B cell (primary cell): ENCODE measurements around the gene PNPLA1. TPM values are rescaled to one million over a fixed set of nuclear protein-coding genes. Genes with fewer than 3 reads are reported as not detected.

Experiments
- ATAC-seq: fragments of 200-7000 bp; cut with Tn5 transposase; one replicate; pipeline ENCODE4 v1.10.0; 2021; ENCODE audit warnings: low read depth, mild to moderate bottlenecking, moderate number of reproducible peaks, moderate library complexity
- CTCF ChIA-PET: fragments of 350-600 bp; sonication (Branson Sonifier 250); formaldehyde crosslinking; loops from one replicate; lab custom pipeline; 2021; ENCODE audit warnings: antibody characterized with exemption, inconsistent platforms; lab: Charles Lee
- POLR2A ChIA-PET: fragments of 350-600 bp; sonication (Branson Sonifier 250); formaldehyde crosslinking; loops from one replicate; lab custom pipeline; 2021; ENCODE audit warnings: antibody characterized with exemption; lab: Charles Lee
- DNase-seq: peaks from one replicate; pipeline ENCODE4 v3.0.0; 2013
- H2AFZ ChIP-seq: 2 replicates; pipeline ENCODE4 v1.6.1; 2012; ENCODE audit warnings: mild to moderate bottlenecking, low read depth, low read length; ENCODE audit not compliant: insufficient read depth, poor library complexity, severe bottlenecking
- H3K27ac ChIP-seq, 2 donors: 1 replicate in 1 of 2; 2 replicates in 1 of 2; pipeline ENCODE4 v1.5.1; 2012 to 2013; ENCODE audit warnings: low read length in 2 of 2, mild to moderate bottlenecking in 2 of 2, moderate library complexity in 1 of 2
- H3K27me3 ChIP-seq, 4 experiments: fragments of 200-600 bp in 1 of 4; sonication (generic) in 1 of 4; replicated peaks in 1 of 4; 1 replicate in 2 of 4; 2 replicates in 2 of 4; pipeline versions ENCODE4 v1.6.1 to v1.7.0; 2013 to 2016; ENCODE audit warnings: low read length in 3 of 4, mild to moderate bottlenecking in 2 of 4, mixed read lengths in 1 of 4, moderate library complexity in 1 of 4; ENCODE audit not compliant: insufficient read depth in 4 of 4, control insufficient read depth in 3 of 4; ENCODE audit errors: control extremely low read depth in 1 of 4
- H3K36me3 ChIP-seq, 2 experiments: replicated peaks in 1 of 2; 1 replicate in 1 of 2; 2 replicates in 1 of 2; pipeline versions ENCODE4 v1.6.1 to v1.7.1; 2013; ENCODE audit warnings: low read length in 1 of 2; ENCODE audit not compliant: insufficient read depth in 2 of 2, control insufficient read depth in 1 of 2; ENCODE audit errors: control extremely low read depth in 1 of 2, extremely low read depth in 1 of 2
- H3K4me1 ChIP-seq, 2 donors: fragments of 200-600 bp in 1 of 2; sonication (generic) in 1 of 2; 1 replicate in 1 of 2; 2 replicates in 1 of 2; pipeline versions ENCODE4 v1.5.1 to v1.6.1; 2013 to 2017; ENCODE audit warnings: low read length in 2 of 2; ENCODE audit not compliant: control insufficient read depth in 2 of 2, insufficient read depth in 2 of 2
- H3K4me2 ChIP-seq: replicated peaks from 2 replicates; pipeline ENCODE3; 2012; ENCODE audit warnings: mild to moderate bottlenecking, low read depth, low read length; ENCODE audit not compliant: poor library complexity, severe bottlenecking
- H3K4me3 ChIP-seq, 5 experiments: fragments of 200-600 bp in 1 of 5; sonication (generic) in 1 of 5; 1 replicate in 3 of 5; 2 replicates in 2 of 5; pipeline versions ENCODE4 v1.5.1 to v1.7.0; 2011 to 2016; ENCODE audit warnings: low read length in 4 of 5, mild to moderate bottlenecking in 4 of 5, low read depth in 2 of 5, control low read depth in 1 of 5, moderate library complexity in 1 of 5; ENCODE audit not compliant: insufficient read depth in 1 of 5; ENCODE audit errors: control extremely low read depth in 1 of 5, extremely low read depth in 1 of 5
- H3K79me2 ChIP-seq: fragments of 200-600 bp; sonication (generic); one replicate; pipeline ENCODE4 v1.6.0; 2016; ENCODE audit warnings: low read length; ENCODE audit not compliant: control insufficient read depth, insufficient read depth
- H3K9ac ChIP-seq: fragments of 200-600 bp; sonication (generic); 2 replicates; pipeline ENCODE4 v1.6.1; 2017; ENCODE audit warnings: mild to moderate bottlenecking, low read length, moderate library complexity
- H3K9me3 ChIP-seq, 3 donors: one replicate each; pipeline versions ENCODE4 v1.6.1 to v1.7.1; 2013; ENCODE audit warnings: low read length in 2 of 3; ENCODE audit not compliant: control insufficient read depth in 2 of 3, insufficient read depth in 1 of 3; ENCODE audit errors: control extremely low read depth in 1 of 3
- H4K20me1 ChIP-seq: 2 replicates; pipeline ENCODE4 v1.6.0; 2012; ENCODE audit warnings: mild to moderate bottlenecking, low read length; ENCODE audit not compliant: insufficient read depth, control insufficient read depth, poor library complexity, severe bottlenecking
- H3K27ac Mint-ChIP-seq: one replicate; pipeline ENCODE4 v1.8.0; 2021; ENCODE audit warnings: mixed read lengths
- H3K27me3 Mint-ChIP-seq: one replicate; pipeline ENCODE4 v1.8.0; 2021; ENCODE audit warnings: mixed read lengths
- H3K4me1 Mint-ChIP-seq: one replicate; pipeline ENCODE4 v1.8.0; 2021; ENCODE audit warnings: mixed read lengths
- H3K4me3 Mint-ChIP-seq: one replicate; pipeline ENCODE4 v1.8.0; 2021; ENCODE audit warnings: mixed read lengths
- H3K9me3 Mint-ChIP-seq: one replicate; pipeline ENCODE4 v1.8.0; 2022; ENCODE audit warnings: mixed read lengths; ENCODE audit not compliant: insufficient read depth
- EZH2 ChIP-seq: IDR thresholded peaks from 2 replicates; pipeline ENCODE4 v1.6.1; 2012; ENCODE audit warnings: borderline replicate concordance, low read depth, mild to moderate bottlenecking, moderate library complexity, low read length; ENCODE audit not compliant: insufficient read depth, poor library complexity, severe bottlenecking
- WGBS: methylation state at CpG from one replicate; pipeline ENCODE4 v1.1.5; 2013; ENCODE audit warnings: missing lambda C conversion rate; ENCODE audit not compliant: insufficient coverage; 5-methylcytosine and 5-hydroxymethylcytosine counted together
- intact Hi-C: fragments of 100-400 bp; cut with micrococcal nuclease; formaldehyde crosslinking; loops from one replicate; pipeline ENCODE4 v1.10.0; 2022
- polyA plus RNA-seq: library from polyadenylated mRNA; depleted of rRNA; stranded (reverse); fragments of >200 nt; gene quantifications from 2 replicates; pipeline ENCODE4 v1.2.3, GENCODE V29; 2012
- total RNA-seq, 2 donors: library from RNA; stranded (reverse); fragments of 120-200 nt in 1 of 2; gene quantifications; 1 replicate in 1 of 2; 2 replicates in 1 of 2; pipeline versions ENCODE4 v1.2.3 to v1.2.4, GENCODE V29; 2013 to 2022
- TF ChIP-seq, protein P1 (sequence below): fragments of 200-600 bp; IDR thresholded peaks from one replicate; pipeline ENCODE4 v1.8.0; 2022; ENCODE audit warnings: antibody characterized with exemption, mild to moderate bottlenecking

Gene PNPLA1
- total and polyA plus RNA-seq, 2 donors (not counting 1 experiment from before 2014, with no cell fraction given) = 0.12 TPM; not detected in 1

DNA sequence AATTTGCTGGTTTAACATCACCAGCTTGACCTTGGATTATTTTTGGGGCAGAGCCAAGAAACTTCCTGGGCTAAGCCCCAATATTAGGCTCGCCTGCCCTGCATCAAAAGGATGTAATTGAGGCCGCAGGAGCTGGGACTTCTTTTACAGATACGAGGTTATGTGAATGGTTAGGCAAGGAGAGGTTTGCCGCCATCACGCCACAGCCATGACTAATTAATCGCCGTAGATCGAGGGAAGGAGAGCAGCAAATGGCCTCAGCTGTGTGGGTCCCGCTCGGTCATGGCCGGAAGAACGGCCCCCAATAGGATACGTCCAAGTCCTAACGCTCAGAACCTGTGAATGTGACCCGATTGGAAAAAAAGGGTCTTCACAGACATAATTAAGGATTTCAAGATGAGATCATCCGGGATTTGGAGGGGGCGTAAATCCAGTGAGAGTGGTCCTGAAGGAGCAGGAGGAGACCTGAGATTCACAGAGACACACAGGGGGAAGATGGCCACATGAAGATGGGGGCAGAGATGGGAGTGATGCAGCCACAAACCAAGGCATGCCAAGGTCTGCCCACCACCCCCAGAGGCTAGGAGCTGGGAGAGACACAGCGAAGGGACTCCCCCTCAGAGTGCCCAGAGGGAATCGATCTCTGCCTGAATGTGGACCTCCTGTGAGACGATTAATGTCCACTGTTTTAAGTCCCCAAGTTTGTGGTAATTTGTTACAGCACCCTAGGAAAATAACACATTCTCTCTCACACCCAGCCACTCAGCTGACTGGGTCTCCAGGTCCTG, 76.8 kb downstream of the PNPLA1 start:
- Mint-ChIP-seq H3K4me1 (no peaks in the 10 kb centered on the region), H3K27me3 (no peaks in the 10 kb centered on the region), H3K27ac (no peak overlapping the region), H3K4me3 (no peak overlapping the region), H3K9me3 (no peaks in the 10 kb centered on the region)
- POLR2A ChIA-PET = no interaction called here
- ATAC-seq (no peak), DNase-seq (no peak)
- intact Hi-C loops = no loop called here
- CTCF ChIA-PET = interaction anchor here (0.9 kb wide), 2 partner anchors 13 to 34 kb away, joined by 3 to 4 read pairs; no protein-coding TSS in a partner anchor
- Histone ChIP-seq H3K27ac (no peak overlapping the region), H3K9me3 (peaks cover 0 to 2% (median 0%) of the 10 kb centered on the region in 3 donors), H3K4me3 (no peak overlapping the region), H3K9ac (no peak overlapping the region), H2AFZ (no peak overlapping the region), H3K27me3 (no peaks in the 10 kb centered on the region), H3K4me1 (no peaks in the 10 kb centered on the region), H4K20me1 (no peaks in the 10 kb centered on the region), H3K36me3 (no peaks in the 10 kb centered on the region), H3K4me2 (no peak overlapping the region), H3K79me2 (no peaks in the 10 kb centered on the region)
- WGBS = 96% methylated on average over 17 of the region's 20 CpGs
- no peak for TF ChIP-seq EZH2
- TF ChIP-seq, protein P1, sequence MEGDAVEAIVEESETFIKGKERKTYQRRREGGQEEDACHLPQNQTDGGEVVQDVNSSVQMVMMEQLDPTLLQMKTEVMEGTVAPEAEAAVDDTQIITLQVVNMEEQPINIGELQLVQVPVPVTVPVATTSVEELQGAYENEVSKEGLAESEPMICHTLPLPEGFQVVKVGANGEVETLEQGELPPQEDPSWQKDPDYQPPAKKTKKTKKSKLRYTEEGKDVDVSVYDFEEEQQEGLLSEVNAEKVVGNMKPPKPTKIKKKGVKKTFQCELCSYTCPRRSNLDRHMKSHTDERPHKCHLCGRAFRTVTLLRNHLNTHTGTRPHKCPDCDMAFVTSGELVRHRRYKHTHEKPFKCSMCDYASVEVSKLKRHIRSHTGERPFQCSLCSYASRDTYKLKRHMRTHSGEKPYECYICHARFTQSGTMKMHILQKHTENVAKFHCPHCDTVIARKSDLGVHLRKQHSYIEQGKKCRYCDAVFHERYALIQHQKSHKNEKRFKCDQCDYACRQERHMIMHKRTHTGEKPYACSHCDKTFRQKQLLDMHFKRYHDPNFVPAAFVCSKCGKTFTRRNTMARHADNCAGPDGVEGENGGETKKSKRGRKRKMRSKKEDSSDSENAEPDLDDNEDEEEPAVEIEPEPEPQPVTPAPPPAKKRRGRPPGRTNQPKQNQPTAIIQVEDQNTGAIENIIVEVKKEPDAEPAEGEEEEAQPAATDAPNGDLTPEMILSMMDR = no peak

DNA sequence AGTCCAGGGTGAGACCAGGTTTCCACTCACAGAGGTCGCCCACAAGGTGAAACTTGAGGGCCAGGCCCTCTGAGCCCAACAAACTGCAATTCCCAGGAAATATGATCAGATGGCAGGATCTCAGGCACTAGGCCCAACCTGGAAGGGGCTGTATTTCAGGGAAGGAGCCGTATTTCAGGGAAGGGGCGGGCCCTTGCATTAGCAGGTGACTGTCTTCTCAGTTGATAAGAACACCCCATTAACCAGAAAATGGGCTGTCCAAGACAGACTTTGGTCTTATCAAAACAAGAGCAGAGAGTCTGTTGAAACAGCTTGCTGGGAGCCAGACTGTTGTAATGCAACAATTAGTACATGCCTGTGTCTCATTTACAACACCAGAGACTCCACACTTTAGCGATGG, 77.8 kb downstream of the PNPLA1 start:
- Histone ChIP-seq H3K27ac (no peak overlapping the region), H2AFZ (no peak overlapping the region), H3K27me3 (no peaks in the 10 kb centered on the region), H3K9ac (no peak overlapping the region), H3K36me3 (no peaks in the 10 kb centered on the region), H3K4me3 (no peak overlapping the region), H3K79me2 (no peaks in the 10 kb centered on the region), H3K9me3 (peaks cover 0 to 2% (median 2%) of the 10 kb centered on the region in 3 donors), H3K4me2 (no peak overlapping the region), H3K4me1 (no peaks in the 10 kb centered on the region), H4K20me1 (no peaks in the 10 kb centered on the region)
- TF ChIP-seq, protein P1 = no peak
- no peak for TF ChIP-seq EZH2
- intact Hi-C loops = no loop called here
- no peak for ATAC-seq
- no peak for DNase-seq
- WGBS = 95% methylated on average over 3 of the region's 4 CpGs
- no peaks in the 10 kb centered on the region for H3K9me3 Mint-ChIP-seq
- ChIA-PET CTCF (no interaction called here), POLR2A (no interaction called here)
- no peak overlapping the region for H3K27ac Mint-ChIP-seq
- no peaks in the 10 kb centered on the region for H3K27me3 Mint-ChIP-seq
- H3K4me3 Mint-ChIP-seq = no peak overlapping the region
- H3K4me1 Mint-ChIP-seq = no peaks in the 10 kb centered on the region
